HG03442 (cell line): ENCODE data around the gene ZNF616.
A peak's percentile ranks its signal among the peaks of the same experiment; 100 is the strongest.
"Not testable (repeated sequence)": the region's sequence is repeated elsewhere in the genome, so short reads cannot be mapped to it uniquely, and the experiment has no call there.

ENCODE experiments used
- ATAC-seq: cut with Tn5 transposase; IDR thresholded peaks from one replicate; pipeline ENCODE4 v1.9.1; 2021; ENCODE audit warnings: mild to moderate bottlenecking, moderate library complexity; ENCODE audit not compliant: unreplicated experiment

ZNF616 gene

GRCh38 chr19:52110780-52111179 lies 29.0 kb downstream of the ZNF616 start:
- ATAC-seq = no peak

DNA sequence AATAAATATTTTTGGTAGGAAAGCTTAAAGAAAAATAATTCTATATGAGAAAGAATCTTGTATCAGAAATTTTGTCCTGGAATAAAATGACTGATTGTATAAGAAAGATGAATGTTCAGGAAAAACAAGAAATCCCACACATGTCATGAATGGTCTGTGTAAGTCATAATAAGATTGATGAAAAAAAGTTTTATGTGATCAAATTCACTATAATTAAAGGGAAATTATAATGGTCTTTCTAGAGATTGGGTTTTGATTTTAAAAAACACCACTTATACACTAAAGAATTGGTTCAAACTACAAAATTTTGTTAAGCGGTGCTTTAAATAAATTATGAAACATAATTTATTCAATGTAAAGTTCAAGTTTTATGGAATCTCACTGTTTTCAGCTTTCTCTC lies 37.0 kb downstream of the ZNF616 start:
- no peak for ATAC-seq

DNA sequence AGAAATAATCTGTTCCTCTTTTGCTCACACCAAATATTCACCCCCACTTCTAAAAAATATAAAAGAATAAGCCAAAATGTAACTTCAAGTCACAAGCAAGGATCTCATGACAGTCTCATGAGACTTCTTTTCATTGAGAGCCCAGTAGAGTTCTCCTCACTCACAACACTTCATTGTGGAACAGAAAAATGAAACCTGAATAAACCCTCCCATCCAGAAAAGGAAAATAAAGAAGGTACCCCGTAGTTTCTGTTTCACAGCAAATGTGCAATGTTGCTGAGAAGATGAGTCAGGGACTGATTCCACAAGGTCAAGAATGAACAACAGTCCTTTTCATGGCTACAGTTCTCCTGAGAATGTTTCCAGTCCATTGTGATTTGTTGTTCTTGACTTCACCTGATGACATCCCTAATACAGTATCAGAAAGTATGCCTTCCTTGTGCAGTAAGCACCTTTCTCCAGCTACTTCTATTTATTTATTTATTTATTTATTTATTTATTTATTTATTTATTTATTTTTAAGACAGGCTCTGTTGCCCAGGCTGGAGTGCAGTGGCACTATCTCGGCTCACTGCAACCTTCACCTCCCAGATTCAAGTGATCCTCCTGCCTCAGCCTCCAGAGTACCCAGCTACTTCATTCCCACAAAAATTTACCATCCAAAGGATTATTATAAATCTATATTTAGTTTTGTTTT lies 37.7 kb downstream of the ZNF616 start:
- ATAC-seq = no peak

GRCh38 chr19:52099497-52100138 lies 40.1 kb downstream of the ZNF616 start:
- ATAC-seq = no peak

- not testable (repeated sequence) for ATAC-seq
Measured at GRCh38 chr19:52096416-52096815, 43.3 kb downstream of the ZNF616 start.

- peak; percentile 78 for ATAC-seq
Measured at GRCh38 chr19:52095172-52096014, 44.3 kb downstream of the ZNF616 start, which contains the start of gene ZNF841. ZNF841 (minus strand) TSS chr19:52095765; CDS start chr19:52084801, 10,964 bp downstream.

GRCh38 chr19:52094526-52095130 lies 45.1 kb downstream of the ZNF616 start:
- no peak for ATAC-seq

DNA sequence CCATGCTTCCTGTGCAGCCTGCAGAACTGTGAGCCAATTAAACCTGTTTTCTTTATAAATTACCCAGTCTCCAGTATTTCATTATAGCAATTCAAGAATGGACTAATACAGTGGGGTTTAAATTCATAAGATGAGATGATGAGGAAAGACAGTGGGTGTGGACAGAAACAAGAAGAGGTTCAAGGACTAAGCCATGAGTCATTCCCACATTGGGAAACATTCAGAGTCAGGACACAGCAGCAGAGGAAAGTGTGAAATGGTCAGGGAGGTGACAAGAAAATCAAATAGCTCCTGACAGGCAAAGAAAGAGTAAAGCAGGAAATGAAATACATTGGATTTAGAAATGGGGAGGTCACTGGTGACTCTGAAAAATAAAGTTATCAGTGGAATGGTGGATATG lies 53.3 kb downstream of the ZNF616 start:
- ATAC-seq = no peak

- no peak for ATAC-seq
Measured at GRCh38 chr19:52070496-52070895, 69.2 kb downstream of the ZNF616 start.

GRCh38 chr19:52069653-52070052 lies 70.1 kb downstream of the ZNF616 start:
- ATAC-seq = no peak

DNA sequence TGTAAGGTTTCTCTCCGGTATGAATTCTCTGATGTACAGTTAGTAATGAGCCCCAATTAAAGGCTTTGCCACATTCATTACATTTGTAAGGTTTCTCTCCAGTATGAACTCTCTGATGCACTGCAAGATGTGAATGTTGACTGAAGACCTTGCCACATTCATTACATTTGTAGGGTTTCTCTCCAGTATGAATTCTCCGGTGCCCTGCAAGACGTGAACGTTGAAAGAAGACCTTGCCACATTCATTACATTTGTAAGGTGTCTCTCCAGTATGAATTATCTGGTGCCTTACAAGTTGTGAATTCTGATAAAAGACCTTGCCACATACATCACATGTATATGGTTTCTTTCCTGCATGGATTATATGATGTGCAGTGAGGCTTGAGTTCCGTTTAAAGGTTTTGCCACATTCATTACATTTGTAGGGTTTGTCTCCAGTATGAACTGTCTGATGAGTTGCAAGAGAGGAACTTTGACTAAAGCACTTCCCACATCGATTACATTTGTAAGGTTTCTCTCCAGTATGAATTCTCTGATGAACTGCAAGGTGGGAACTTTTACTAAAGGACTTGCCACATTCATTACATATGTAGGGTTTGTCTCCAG lies 73.4 kb downstream of the ZNF616 start:
- ATAC-seq = no peak

DNA sequence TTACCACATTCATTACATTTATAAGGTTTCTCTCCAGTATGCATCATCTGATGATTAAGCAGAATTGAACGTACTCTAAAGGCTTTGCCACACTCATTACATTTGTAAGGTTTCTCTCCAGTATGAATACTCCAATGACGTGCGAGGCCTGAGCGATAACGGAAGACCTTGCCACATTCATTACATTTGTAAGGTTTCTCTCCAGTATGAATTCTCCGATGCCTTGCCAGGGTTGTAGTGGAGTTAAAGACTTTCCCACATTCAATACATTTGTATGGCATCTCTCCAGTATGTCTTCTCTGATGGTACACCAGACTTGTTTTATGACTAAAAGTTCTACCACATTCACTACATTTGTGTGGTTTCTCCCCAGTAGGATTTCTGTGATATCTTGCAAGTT lies 74.3 kb downstream of the ZNF616 start:
- no peak for ATAC-seq
